SU-DHL-6 (cell line): ENCODE measurements around the gene SNRPD3.

Experiments used
- H2AFZ ChIP-seq: fragments of 200-600 bp; sonication (generic); 2 replicates; pipeline ENCODE4 v1.6.1; 2014; ENCODE audit warnings: low read depth, mild to moderate bottlenecking, moderate library complexity, mixed read lengths, antibody characterized with exemption, low read length; ENCODE audit not compliant: severe bottlenecking
- H3F3A ChIP-seq: fragments of 200-600 bp; shearing (Covaris generic); 2 replicates; pipeline ENCODE4 v1.6.0; 2016; ENCODE audit warnings: antibody characterized with exemption, mild to moderate bottlenecking; ENCODE audit not compliant: insufficient read depth
- H3K27ac ChIP-seq: fragments of 200-600 bp; sonication (generic); 2 replicates; pipeline ENCODE4 v1.5.1; 2016; ENCODE audit warnings: low read depth, mild to moderate bottlenecking, low read length, moderate library complexity, mixed read lengths
- H3K27me3 ChIP-seq: fragments of 200-600 bp; sonication (generic), shearing (Covaris generic); 2 replicates; pipeline ENCODE4 v1.6.0; 2014; ENCODE audit warnings: mild to moderate bottlenecking, low read length
- H3K36me3 ChIP-seq: fragments of 200-600 bp; sonication (generic); 2 replicates; pipeline ENCODE4 v1.6.1; 2014; ENCODE audit warnings: mild to moderate bottlenecking, low read length, mixed read lengths
- H3K4me2 ChIP-seq: fragments of 300-600, 200-600 bp; shearing (Covaris generic), sonication (generic); 2 replicates; pipeline ENCODE4 v1.6.0; 2014; ENCODE audit warnings: low read length, low read depth, mild to moderate bottlenecking; ENCODE audit not compliant: poor library complexity, severe bottlenecking
- H3K4me3 ChIP-seq: fragments of 200-600 bp; sonication (generic); 2 replicates; pipeline ENCODE4 v1.5.1; 2014; ENCODE audit warnings: antibody characterized with exemption, low read length, mild to moderate bottlenecking, mixed read lengths; ENCODE audit not compliant: insufficient read depth, poor library complexity, severe bottlenecking
- H3K79me2 ChIP-seq: fragments of 200-600 bp; sonication (generic); 2 replicates; pipeline ENCODE4 v1.6.1; 2014; ENCODE audit warnings: mild to moderate bottlenecking, low read length, moderate library complexity; ENCODE audit not compliant: insufficient read depth
- H3K9ac ChIP-seq: fragments of 200-600 bp; sonication (generic); 2 replicates; pipeline ENCODE4 v1.7.0; 2014; ENCODE audit warnings: mild to moderate bottlenecking, low read length
- H3K9me2 ChIP-seq: fragments of 200-600 bp; sonication (generic); replicated peaks from 2 replicates; pipeline ENCODE4 v1.6.1; 2014; ENCODE audit warnings: low read length; ENCODE audit not compliant: insufficient read depth
- H3K9me3 ChIP-seq: fragments of 200-600 bp; sonication (generic); 2 replicates; pipeline ENCODE4 v1.6.1; 2014; ENCODE audit warnings: low read length, mixed read lengths; ENCODE audit not compliant: insufficient read depth
- H4K20me1 ChIP-seq: fragments of 200-600 bp; sonication (generic); 2 replicates; pipeline ENCODE4 v1.6.1; 2014; ENCODE audit warnings: low read depth, mild to moderate bottlenecking, antibody characterized with exemption, low read length, moderate library complexity, mixed read lengths
- EZH2phosphoT487 ChIP-seq: fragments of 200-600 bp; sonication (generic), shearing (Covaris generic); conservative IDR thresholded peaks from 2 replicates; pipeline ENCODE4 v1.6.1; 2018; ENCODE audit warnings: mild to moderate bottlenecking, antibody characterized with exemption, low read length, moderate library complexity, mixed read lengths
- TF ChIP-seq, protein P1 (sequence below): fragments of 200-600 bp; sonication (generic); IDR thresholded peaks from one replicate; pipeline ENCODE4 v1.5.1; 2017; ENCODE audit warnings: antibody characterized with exemption, mild to moderate bottlenecking, low read length, moderate library complexity; ENCODE audit not compliant: insufficient read depth, poor library complexity, severe bottlenecking

The SNRPD3 gene

DNA sequence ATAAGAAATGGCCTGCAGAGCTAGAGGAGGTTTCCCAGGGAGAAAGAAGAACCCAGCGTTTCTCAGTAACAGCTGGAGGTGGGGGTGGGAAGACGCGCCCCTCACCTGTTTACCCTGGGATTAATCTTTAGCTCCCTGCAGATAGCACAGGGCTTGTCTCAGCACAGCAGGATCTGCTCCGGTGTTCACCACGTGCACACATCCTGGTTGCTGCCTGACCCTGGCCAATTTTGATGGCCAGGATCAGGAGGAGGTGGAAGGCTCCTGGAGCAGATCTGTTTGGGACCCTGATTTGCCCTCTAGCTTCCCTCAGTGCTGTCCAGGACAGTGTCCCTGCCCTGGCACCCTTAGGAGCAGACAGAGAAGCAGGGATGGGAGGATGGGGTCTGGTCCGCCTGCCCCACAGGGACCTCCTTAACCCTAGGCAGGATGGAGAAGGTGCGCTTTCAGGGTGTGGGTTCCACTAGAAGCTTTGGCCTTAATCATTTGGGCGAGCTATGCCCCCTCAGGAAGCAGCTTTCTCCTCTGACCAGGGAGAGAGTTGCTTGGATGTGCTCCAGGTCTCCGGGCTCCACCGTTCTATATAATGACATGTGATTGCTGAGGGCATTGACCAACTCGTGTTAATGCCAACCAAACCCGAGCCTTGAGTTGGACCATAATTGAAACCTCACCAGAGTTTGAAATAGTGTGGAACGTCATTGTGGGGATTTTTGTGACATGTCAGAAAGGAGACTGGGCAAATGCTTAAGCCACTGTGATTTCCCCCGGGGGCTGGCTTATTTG is 41.4 kb upstream of the SNRPD3 start:
- Histone ChIP-seq H3K4me2 (no peak overlapping the region), H3K27ac (no peak overlapping the region)

DNA sequence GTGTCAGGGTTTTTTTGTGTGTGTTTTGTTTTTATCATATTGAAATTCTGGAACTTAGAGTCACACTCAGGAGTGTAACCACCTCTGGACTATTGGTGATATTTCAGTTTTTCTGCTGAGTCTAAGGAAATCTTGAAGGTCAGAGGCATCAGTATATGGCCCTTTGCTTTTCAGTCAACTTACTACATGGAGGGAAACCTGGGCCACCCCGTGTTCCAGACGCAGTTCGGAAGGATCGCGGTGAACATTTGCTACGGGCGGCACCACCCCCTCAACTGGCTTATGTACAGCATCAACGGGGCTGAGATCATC is 40.8 kb upstream of the SNRPD3 start:
- Histone ChIP-seq H3K9ac (no peak overlapping the region), H3K79me2 (no peaks in the 10 kb centered on the region), H2AFZ (no peak overlapping the region), H3K27me3 (no peaks in the 10 kb centered on the region), H3F3A (no peaks in the 10 kb centered on the region), H4K20me1 (no peaks in the 10 kb centered on the region), H3K36me3 (no peaks in the 10 kb centered on the region), H3K27ac (no peak overlapping the region), H3K9me2 (no peaks in the 10 kb centered on the region), H3K9me3 (no peaks in the 10 kb centered on the region), H3K4me3 (no peak overlapping the region), H3K4me2 (no peak overlapping the region)
- TF ChIP-seq, protein P1, sequence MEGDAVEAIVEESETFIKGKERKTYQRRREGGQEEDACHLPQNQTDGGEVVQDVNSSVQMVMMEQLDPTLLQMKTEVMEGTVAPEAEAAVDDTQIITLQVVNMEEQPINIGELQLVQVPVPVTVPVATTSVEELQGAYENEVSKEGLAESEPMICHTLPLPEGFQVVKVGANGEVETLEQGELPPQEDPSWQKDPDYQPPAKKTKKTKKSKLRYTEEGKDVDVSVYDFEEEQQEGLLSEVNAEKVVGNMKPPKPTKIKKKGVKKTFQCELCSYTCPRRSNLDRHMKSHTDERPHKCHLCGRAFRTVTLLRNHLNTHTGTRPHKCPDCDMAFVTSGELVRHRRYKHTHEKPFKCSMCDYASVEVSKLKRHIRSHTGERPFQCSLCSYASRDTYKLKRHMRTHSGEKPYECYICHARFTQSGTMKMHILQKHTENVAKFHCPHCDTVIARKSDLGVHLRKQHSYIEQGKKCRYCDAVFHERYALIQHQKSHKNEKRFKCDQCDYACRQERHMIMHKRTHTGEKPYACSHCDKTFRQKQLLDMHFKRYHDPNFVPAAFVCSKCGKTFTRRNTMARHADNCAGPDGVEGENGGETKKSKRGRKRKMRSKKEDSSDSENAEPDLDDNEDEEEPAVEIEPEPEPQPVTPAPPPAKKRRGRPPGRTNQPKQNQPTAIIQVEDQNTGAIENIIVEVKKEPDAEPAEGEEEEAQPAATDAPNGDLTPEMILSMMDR, result no peak

More for the DNA sequence above, 41.4 kb upstream of the SNRPD3 start:
- no peaks in the 10 kb centered on the region for H3F3A ChIP-seq
- H3K9me2 ChIP-seq, result no peaks in the 10 kb centered on the region
- H3K4me3 ChIP-seq, result no peak overlapping the region
- TF ChIP-seq, protein P1, result no peak
- no peak for TF ChIP-seq EZH2phosphoT487
- H2AFZ ChIP-seq, result no peak overlapping the region
- H3K9me3 ChIP-seq, result no peaks in the 10 kb centered on the region
- no peaks in the 10 kb centered on the region for H3K27me3 ChIP-seq
- H4K20me1 ChIP-seq, result no peaks in the 10 kb centered on the region
- H3K79me2 ChIP-seq, result no peaks in the 10 kb centered on the region
- no peaks in the 10 kb centered on the region for H3K36me3 ChIP-seq
- H3K9ac ChIP-seq, result no peak overlapping the region

DNA sequence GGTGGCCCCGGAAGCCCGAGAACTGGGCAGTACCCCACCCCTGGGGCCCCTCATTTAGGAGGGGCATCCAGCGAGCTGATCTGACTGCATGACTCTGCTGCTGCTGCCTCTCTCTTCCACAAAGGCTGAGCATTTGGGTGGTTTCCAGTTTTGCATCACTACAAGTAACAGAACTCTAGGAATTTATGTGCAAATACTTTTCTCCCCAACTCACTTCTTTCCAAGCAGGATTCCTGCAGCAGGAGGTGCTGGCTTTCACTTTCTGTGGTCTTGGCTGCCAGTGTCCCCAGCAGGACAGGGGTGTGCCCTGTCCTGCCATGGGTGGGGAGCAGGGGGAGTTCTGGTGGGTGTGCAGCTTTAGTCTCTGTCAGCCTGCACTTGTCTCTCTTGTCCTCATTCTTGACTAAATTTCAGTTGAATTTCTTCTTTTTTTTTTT is 39.5 kb upstream of the SNRPD3 start:
- Histone ChIP-seq H3K27me3 (no peaks in the 10 kb centered on the region), H3K36me3 (no peaks in the 10 kb centered on the region), H3K4me3 (no peak overlapping the region), H3K9me3 (no peaks in the 10 kb centered on the region), H3K9me2 (no peaks in the 10 kb centered on the region), H3K9ac (no peak overlapping the region), H2AFZ (no peak overlapping the region), H3K4me2 (no peak overlapping the region), H4K20me1 (no peaks in the 10 kb centered on the region), H3K79me2 (no peaks in the 10 kb centered on the region), H3F3A (no peaks in the 10 kb centered on the region), H3K27ac (no peak overlapping the region)
- TF ChIP-seq EZH2phosphoT487, result no peak
- TF ChIP-seq, protein P1, result no peak
